VCaP (cell line): ENCODE measurements around the gene GRAMD1B.
A peak's percentile ranks its signal among the peaks of the same experiment; 100 is the strongest.
"Not testable (repeated sequence)": the region's sequence is repeated elsewhere in the genome, so short reads cannot be mapped to it uniquely, and the experiment has no call there.

Experiments
- H3K27ac ChIP-seq: fragments of 450-650 bp; 2 replicates; pipeline ENCODE4 v1.5.1; 2017
- TF ChIP-seq, protein P1 (sequence below): fragments of 450-650 bp; conservative IDR thresholded peaks from 2 replicates; pipeline ENCODE4 v1.5.1; 2017; ENCODE audit warnings: mild to moderate bottlenecking, moderate library complexity

GRAMD1B gene

DNA sequence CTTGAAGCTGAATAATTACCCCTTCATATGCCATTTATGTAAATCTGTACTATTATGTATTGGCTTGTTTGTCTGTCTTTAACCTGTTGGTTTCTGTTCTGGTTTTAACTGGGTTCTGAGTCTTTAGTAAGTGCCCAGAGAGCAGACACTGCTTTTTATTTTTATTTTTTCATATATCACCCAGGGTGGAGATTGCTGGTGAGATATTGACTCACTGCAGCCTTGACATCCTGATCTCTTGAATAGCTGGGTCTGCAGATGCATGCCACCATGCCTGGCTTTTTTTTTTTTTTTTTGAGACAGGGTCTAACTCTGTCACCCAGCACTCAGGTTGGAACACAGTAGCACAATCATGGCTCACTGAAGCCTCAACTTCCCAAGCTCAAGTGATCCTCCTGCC lies 19.4 kb downstream of the GRAMD1B start:
- TF ChIP-seq, protein P1, sequence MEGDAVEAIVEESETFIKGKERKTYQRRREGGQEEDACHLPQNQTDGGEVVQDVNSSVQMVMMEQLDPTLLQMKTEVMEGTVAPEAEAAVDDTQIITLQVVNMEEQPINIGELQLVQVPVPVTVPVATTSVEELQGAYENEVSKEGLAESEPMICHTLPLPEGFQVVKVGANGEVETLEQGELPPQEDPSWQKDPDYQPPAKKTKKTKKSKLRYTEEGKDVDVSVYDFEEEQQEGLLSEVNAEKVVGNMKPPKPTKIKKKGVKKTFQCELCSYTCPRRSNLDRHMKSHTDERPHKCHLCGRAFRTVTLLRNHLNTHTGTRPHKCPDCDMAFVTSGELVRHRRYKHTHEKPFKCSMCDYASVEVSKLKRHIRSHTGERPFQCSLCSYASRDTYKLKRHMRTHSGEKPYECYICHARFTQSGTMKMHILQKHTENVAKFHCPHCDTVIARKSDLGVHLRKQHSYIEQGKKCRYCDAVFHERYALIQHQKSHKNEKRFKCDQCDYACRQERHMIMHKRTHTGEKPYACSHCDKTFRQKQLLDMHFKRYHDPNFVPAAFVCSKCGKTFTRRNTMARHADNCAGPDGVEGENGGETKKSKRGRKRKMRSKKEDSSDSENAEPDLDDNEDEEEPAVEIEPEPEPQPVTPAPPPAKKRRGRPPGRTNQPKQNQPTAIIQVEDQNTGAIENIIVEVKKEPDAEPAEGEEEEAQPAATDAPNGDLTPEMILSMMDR = no peak

DNA sequence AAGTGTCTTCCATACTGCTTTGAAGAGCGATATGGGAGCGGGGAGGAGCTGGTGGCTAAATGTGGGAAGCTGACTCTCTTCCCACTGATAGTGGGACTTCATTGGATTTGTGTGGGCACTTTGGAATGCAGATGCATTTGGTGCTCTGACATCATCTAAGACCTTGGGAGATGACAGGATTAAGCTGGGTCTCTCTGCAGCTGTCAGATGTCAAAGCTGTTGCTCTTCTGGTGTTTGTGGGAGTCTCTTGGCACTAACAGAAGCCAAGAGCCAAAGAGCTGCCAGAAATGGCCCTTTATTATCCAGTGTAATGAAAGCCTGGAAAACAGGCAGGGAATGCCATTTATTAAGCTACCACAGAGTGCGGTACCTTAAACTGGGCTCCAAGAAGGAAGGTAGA lies 20.6 kb downstream of the GRAMD1B start:
- no peak overlapping the region for H3K27ac ChIP-seq
- TF ChIP-seq, protein P1 = no peak

More for the DNA sequence above, 19.4 kb downstream of the GRAMD1B start:
- no peak overlapping the region for H3K27ac ChIP-seq

DNA sequence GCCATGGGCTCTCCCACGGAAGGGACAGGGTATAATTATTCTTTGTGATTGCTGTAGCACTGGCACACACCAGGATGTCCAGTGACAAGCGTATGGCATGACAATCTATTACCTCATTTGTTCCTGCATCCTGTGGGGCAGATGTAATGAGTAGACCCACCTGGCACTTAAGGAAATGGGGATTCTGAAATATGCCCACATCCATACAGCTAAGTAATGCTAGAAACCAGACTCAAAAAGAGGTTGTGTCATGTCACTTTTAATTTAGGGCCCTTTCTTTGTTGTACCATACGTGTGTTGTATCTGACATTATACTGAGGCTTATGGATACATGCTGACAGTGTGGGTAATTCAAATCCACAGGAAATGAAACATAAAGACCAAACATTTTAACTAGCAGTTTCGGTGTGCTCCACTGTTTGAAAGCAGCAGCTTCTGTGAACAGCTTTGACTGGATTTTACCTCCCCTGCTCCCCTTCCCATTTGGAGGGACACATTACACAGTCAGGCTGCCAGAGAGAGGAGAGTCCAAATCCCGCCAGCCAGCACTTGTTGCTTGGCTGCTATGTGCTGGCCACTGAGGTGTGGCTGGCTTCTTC lies 21.2 kb downstream of the GRAMD1B start:
- H3K27ac ChIP-seq = no peak overlapping the region
- TF ChIP-seq, protein P1 = no peak

DNA sequence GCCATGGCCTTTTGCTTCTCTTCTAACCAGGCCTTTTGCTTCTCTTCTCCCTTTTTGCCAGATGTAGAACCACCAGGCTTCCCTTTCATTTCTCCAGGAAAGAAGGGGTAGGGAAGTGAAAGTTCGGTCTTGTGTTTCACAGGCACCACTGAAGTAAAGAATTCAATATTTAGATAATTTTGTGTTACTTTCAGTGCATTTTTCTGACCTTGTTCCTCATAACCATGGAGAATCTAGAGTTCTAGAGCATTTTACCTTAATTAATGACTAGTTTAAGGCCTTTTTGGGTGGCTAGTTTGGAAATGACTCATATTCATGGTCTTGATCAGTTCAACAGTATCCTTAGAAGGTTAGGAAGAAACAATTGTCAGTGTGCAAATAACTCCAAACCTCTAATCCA lies 22.7 kb downstream of the GRAMD1B start:
- TF ChIP-seq, protein P1 = no peak
- no peak overlapping the region for H3K27ac ChIP-seq

DNA sequence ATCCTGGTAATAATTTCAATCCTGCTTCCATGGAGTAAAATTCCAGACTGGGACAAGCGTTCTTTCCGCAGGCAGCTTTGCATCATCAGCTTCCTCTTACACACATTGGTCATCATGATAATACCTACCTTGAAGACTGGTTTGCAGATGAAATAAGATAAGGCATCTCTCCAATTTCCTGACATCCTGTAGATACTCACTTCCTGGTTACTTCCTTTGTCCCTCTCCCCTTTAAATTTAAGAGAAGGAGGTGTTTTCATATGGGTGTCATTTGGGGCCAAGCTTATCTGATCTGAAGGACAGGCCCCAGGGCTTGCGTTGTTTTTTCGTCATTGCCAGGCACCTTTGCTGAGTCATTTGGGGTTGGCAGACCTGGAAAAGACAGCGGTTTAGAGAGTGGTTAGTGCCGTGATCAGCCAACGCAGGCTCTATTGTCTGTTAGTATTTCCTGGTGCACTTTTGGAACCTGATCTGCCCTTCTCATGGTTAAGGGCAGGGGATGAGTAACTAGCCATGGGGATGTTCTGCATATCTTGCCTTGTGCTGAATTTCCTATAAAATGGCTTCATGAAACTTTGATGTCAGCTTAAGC lies 24.1 kb downstream of the GRAMD1B start:
- TF ChIP-seq, protein P1 = no peak
- H3K27ac ChIP-seq = peak overlapping the region; percentile 59

DNA sequence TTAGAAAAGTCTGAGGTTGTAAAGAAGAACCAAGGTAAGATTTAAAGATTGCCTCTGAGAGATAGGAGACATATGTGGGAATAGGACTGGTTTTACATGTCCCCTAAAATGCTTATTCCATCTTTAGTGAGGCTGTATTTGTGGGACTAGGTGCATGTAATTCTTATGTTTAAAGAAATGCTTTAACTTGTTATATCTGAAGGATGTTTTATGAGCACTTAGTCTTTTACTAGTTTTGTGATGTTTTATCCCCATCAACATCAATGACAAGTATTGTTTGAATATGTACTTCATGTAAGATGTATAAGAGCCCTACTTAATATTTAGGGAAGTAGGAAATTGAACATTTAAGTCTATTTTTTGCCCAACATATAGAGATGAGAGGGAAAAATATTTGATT lies 24.7 kb downstream of the GRAMD1B start:
- peak overlapping the region; percentile 59 for H3K27ac ChIP-seq
- TF ChIP-seq, protein P1 = no peak

DNA sequence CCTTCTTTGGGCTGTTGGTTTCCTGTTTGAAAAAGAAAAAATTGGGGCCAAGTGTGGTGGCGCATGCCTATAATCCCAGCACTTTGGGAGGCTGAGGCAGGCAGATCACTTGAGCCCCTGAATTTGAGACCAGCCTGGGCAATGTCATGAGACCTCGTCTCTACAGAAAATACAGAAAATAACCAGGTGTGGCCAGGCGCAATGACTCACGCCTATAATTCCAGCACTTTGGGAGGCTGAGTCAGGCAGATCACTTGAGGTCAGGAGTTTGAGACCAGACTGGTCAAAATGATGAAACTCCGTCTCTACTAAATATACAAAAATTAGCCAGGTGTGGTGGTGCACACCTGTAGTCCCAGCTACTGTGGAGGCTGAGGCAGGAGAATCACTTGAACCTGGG lies 26.4 kb downstream of the GRAMD1B start:
- not testable (repeated sequence) for H3K27ac ChIP-seq

DNA sequence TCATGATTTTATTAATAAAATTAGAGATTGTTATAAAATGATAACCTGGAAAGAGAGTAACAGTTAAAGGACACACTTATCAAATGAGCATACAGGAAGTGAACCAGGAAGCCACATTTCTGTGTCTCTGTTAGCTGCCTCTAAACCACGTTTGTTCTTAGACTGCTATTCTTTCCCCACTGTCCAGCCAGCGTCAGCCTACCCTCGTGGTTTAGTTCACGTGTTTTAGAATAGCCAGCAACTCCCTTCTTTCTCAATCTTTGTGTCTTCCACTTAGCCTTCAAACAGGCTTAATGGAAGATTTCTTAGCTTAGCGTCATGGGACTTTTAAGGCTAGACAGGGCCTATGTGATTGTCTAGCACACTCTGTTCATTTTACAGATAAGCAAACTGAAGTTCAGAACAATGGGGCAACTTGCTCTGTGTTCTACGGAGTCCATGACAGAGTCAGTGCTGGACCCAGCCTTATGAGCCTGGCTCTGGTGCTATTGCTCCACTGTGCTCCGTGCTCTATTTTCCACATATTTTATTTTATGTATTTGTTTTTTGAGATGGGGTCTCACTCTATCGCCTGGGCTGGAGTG lies 27.2 kb downstream of the GRAMD1B start:
- no peak overlapping the region for H3K27ac ChIP-seq
- TF ChIP-seq, protein P1 = no peak
